Liver (tissue), 3 donors: ENCODE results near the gene ODAD3.

Experiments
- CTCF ChIP-seq: fragments of 150-350 bp; IDR thresholded peaks from 2 replicates; pipeline ENCODE4 v1.5.1; 2017; ENCODE audit warnings: improper control_type of control experiment, low read depth, low read length; ENCODE audit not compliant: missing input control
- EGR1 ChIP-seq, 2 donors: IDR thresholded peaks; 2 replicates each; pipeline ENCODE4 v1.6.1; 2016 to 2018; ENCODE audit warnings: antibody characterized with exemption in 2 of 2, low read depth in 2 of 2
- FOXA1 ChIP-seq: IDR thresholded peaks from 2 replicates; pipeline ENCODE4 v1.6.1; 2016; ENCODE audit warnings: antibody characterized with exemption
- SP1 ChIP-seq: IDR thresholded peaks from 2 replicates; pipeline ENCODE4 v1.6.1; 2018; ENCODE audit warnings: antibody characterized with exemption, mild to moderate bottlenecking
- TF ChIP-seq, protein P1 (sequence below): IDR thresholded peaks from 2 replicates; pipeline ENCODE4 v1.6.1; 2016; ENCODE audit warnings: antibody characterized with exemption
- donor health status: healthy.
- donor health status: healthy.

- TF ChIP-seq EGR1 (IDR thresholded peaks at IDR 0.05; ENCODE audit: low read depth in 2 of 2) (no peak), CTCF (no peak), SP1 (no peak), FOXA1 (no peak)
- TF ChIP-seq, protein P1, sequence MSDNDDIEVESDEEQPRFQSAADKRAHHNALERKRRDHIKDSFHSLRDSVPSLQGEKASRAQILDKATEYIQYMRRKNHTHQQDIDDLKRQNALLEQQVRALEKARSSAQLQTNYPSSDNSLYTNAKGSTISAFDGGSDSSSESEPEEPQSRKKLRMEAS, result no peak
Measured at GRCh38 chr19:11448410-11448809, 13.5 kb upstream of the ODAD3 start.
